HEK293 (cell line): ENCODE results near the gene CLDN1.

Experiments used
- BCL11B ChIP-seq: fragments of 450-650 bp; formaldehyde crosslinking; IDR thresholded peaks from 2 replicates; pipeline ENCODE4 v1.5.1; 2016; ENCODE audit warnings: low read depth, missing biosample characterization, missing genetic modification characterization
- ELK4 ChIP-seq: IDR thresholded peaks from 2 replicates; pipeline ENCODE4 v1.6.1; 2011; ENCODE audit warnings: mild to moderate bottlenecking, low read depth, low read length, borderline replicate concordance
- GLIS1 ChIP-seq: fragments of 450-650 bp; formaldehyde crosslinking; IDR thresholded peaks from 2 replicates; pipeline ENCODE4 v1.5.1; 2016; ENCODE audit warnings: missing biosample characterization, missing genetic modification characterization
- INSM2 ChIP-seq: fragments of 450-650 bp; formaldehyde crosslinking; IDR thresholded peaks from 2 replicates; pipeline ENCODE4 v1.5.1; 2016; ENCODE audit warnings: missing biosample characterization, missing genetic modification characterization
- KLF7 ChIP-seq: fragments of 450-650 bp; formaldehyde crosslinking; IDR thresholded peaks from 2 replicates; pipeline ENCODE4 v1.5.1; 2016; ENCODE audit warnings: missing biosample characterization, missing genetic modification characterization, borderline replicate concordance
- MEIS1 ChIP-seq: sonication (generic); formaldehyde crosslinking; IDR thresholded peaks from 2 replicates; pipeline ENCODE4 v1.8.1; 2022; ENCODE audit warnings: missing genetic modification reagents, mild to moderate bottlenecking, borderline replicate concordance
- MZF1 ChIP-seq: fragments of 450-650 bp; formaldehyde crosslinking; IDR thresholded peaks from 2 replicates; pipeline ENCODE4 v1.5.1; 2017; ENCODE audit warnings: missing biosample characterization, missing genetic modification characterization, borderline replicate concordance
- PRDM1 ChIP-seq: fragments of 450-650 bp; formaldehyde crosslinking; IDR thresholded peaks from 2 replicates; pipeline ENCODE4; 2016; ENCODE audit warnings: missing biosample characterization, missing genetic modification characterization
- PRDM10 ChIP-seq: fragments of 450-650 bp; formaldehyde crosslinking; IDR thresholded peaks from 2 replicates; pipeline ENCODE4 v1.5.1; 2016; ENCODE audit warnings: missing biosample characterization, missing genetic modification characterization
- REPIN1 ChIP-seq: fragments of 450-650 bp; formaldehyde crosslinking; IDR thresholded peaks from 2 replicates; pipeline ENCODE4 v1.5.1; 2017; ENCODE audit warnings: missing biosample characterization, missing genetic modification characterization, low read depth
- ZFP37 ChIP-seq: fragments of 450-650 bp; formaldehyde crosslinking; IDR thresholded peaks from 2 replicates; pipeline ENCODE4 v1.5.1; 2016; ENCODE audit warnings: missing biosample characterization, missing genetic modification characterization
- ZNF19 ChIP-seq: fragments of 450-650 bp; formaldehyde crosslinking; IDR thresholded peaks from 2 replicates; pipeline ENCODE4; 2016; ENCODE audit warnings: missing biosample characterization, missing genetic modification characterization, low read depth
- ZNF2 ChIP-seq: fragments of 450-650 bp; formaldehyde crosslinking; IDR thresholded peaks from 2 replicates; pipeline ENCODE4 v1.5.1; 2016; ENCODE audit warnings: missing biosample characterization, missing genetic modification characterization
- ZNF23 ChIP-seq: fragments of 450-650 bp; formaldehyde crosslinking; IDR thresholded peaks from 2 replicates; pipeline ENCODE4 v1.5.1; 2016; ENCODE audit warnings: missing biosample characterization, missing genetic modification characterization, borderline replicate concordance
- ZNF280C ChIP-seq: fragments of 450-650 bp; formaldehyde crosslinking; IDR thresholded peaks from 2 replicates; pipeline ENCODE4 v1.5.1; 2016; ENCODE audit warnings: missing biosample characterization, missing genetic modification characterization
- ZNF335 ChIP-seq: fragments of 450-650 bp; formaldehyde crosslinking; conservative IDR thresholded peaks from 2 replicates; pipeline ENCODE4 v1.5.1; 2016; ENCODE audit warnings: missing biosample characterization, missing genetic modification characterization
- ZNF350 ChIP-seq: fragments of 450-650 bp; formaldehyde crosslinking; IDR thresholded peaks from 2 replicates; pipeline ENCODE4 v1.5.0; 2017; ENCODE audit warnings: missing biosample characterization, mild to moderate bottlenecking, missing genetic modification characterization
- ZNF518A ChIP-seq: fragments of 450-650 bp; formaldehyde crosslinking; conservative IDR thresholded peaks from 2 replicates; pipeline ENCODE4 v1.5.1; 2016; ENCODE audit warnings: low read depth, missing biosample characterization, missing genetic modification characterization
- ZNF623 ChIP-seq: fragments of 450-650 bp; formaldehyde crosslinking; IDR thresholded peaks from 2 replicates; pipeline ENCODE4 v1.5.1; 2016; ENCODE audit warnings: missing biosample characterization, missing genetic modification characterization
- ZNF658 ChIP-seq: fragments of 450-650 bp; formaldehyde crosslinking; IDR thresholded peaks from 2 replicates; pipeline ENCODE4; 2016; ENCODE audit warnings: missing biosample characterization, missing genetic modification characterization
- ZNF707 ChIP-seq: fragments of 450-650 bp; formaldehyde crosslinking; IDR thresholded peaks from 2 replicates; pipeline ENCODE4 v1.5.1; 2016; ENCODE audit warnings: missing biosample characterization, missing genetic modification characterization
- ZNF792 ChIP-seq: fragments of 450-650 bp; formaldehyde crosslinking; IDR thresholded peaks from 2 replicates; pipeline ENCODE4 v1.5.1; 2016; ENCODE audit warnings: missing biosample characterization, missing genetic modification characterization
- ZNF830 ChIP-seq: fragments of 450-650 bp; IDR thresholded peaks from 2 replicates; pipeline ENCODE4 v1.5.0; 2018; ENCODE audit warnings: missing biosample characterization, missing genetic modification characterization, low read depth, mild to moderate bottlenecking, moderate library complexity
- ZSCAN4 ChIP-seq: fragments of 450-650 bp; formaldehyde crosslinking; IDR thresholded peaks from 2 replicates; pipeline ENCODE4 v1.5.1; 2017; ENCODE audit warnings: missing biosample characterization, missing genetic modification characterization

The CLDN1 gene

GRCh38 chr3:190321789-190322603, at the start of gene CLDN1 (continued):
- TF ChIP-seq ZNF518A (tag by site-specific recombination), result no peak
- TF ChIP-seq ZSCAN4 (tag by site-specific recombination), result no peak
- TF ChIP-seq ZNF23, result no peak
- peak; percentile 95 for TF ChIP-seq ZFP37 (tag by site-specific recombination)
- no peak for TF ChIP-seq PRDM1
- no peak for TF ChIP-seq ZNF280C (tag by site-specific recombination)
- no peak for TF ChIP-seq ZNF792 (tag by site-specific recombination)
- no peak for TF ChIP-seq ZNF350 (tag by site-specific recombination)
- no peak for TF ChIP-seq ZNF830 (tag by site-specific recombination)
- peak; percentile 9; the same call in 1 of the 2 replicates for TF ChIP-seq INSM2 (tag by site-specific recombination)
- no peak for TF ChIP-seq ZNF19 (tag by site-specific recombination)
- TF ChIP-seq BCL11B (tag by site-specific recombination), result no peak
- TF ChIP-seq ZNF707 (tag by site-specific recombination), result no peak
- TF ChIP-seq ZNF335, result no peak
- TF ChIP-seq ZNF2 (tag by site-specific recombination), result peak; percentile 68
- TF ChIP-seq GLIS1 (tag by site-specific recombination), result 0 out of 2 replicates have a peak, but pooled peaks have one; percentile 18
- peak; percentile 26; the same call in 1 of the 2 replicates for TF ChIP-seq PRDM10
- no peak for TF ChIP-seq ELK4
- no peak for TF ChIP-seq KLF7 (tag by site-specific recombination)
- TF ChIP-seq REPIN1, result no peak
- no peak for TF ChIP-seq ZNF658 (tag by site-specific recombination)
- TF ChIP-seq MZF1 (tag by site-specific recombination), result no peak
- no peak for TF ChIP-seq MEIS1
- no peak for TF ChIP-seq ZNF623 (tag by site-specific recombination)
